A549 (cell line): ENCODE measurements around the gene ACAN. TPM values are rescaled to one million over a fixed set of nuclear protein-coding genes. Genes with fewer than 3 reads are reported as not detected.

Source experiments
- ATAC-seq, 2 experiments: fragments of 200-7000 bp in 1 of 2; fragments of >200 bp in 1 of 2; cut with Nextera tagmentation in 1 of 2; cut with Tn5 transposase in 1 of 2; 3 replicates each; pipeline versions ENCODE4 v1.8.0 to v1.9.1; 2018 to 2020; ENCODE audit warnings: mild to moderate bottlenecking in 1 of 2, moderate library complexity in 1 of 2
- CTCF ChIA-PET: fragments of 300-600 bp; sonication (Branson Sonifier 250); formaldehyde crosslinking; extraction: SDS; loops from one replicate; lab custom pipeline; 2021; ENCODE audit warnings: antibody characterized with exemption, inconsistent platforms; lab: Yijun Ruan, JAX
- POLR2A ChIA-PET: fragments of 350-600 bp; formaldehyde crosslinking; extraction: SDS; loops from one replicate; lab custom pipeline; 2021; ENCODE audit warnings: antibody characterized with exemption, inconsistent platforms; lab: Yijun Ruan, JAX
- DNase-seq, 2 experiments: peaks; one replicate each; pipeline versions ENCODE4 v3.0.0 to v3.0.0-alpha.2; 2011 to 2016; ENCODE audit warnings: low read depth in 1 of 2, low spot score in 1 of 2
- FAIRE-seq: peaks from 2 replicates; lab custom pipeline; 2011; peaks lifted over from hg19 to GRCh38; lab: Jason Lieb, UNC
- H3K27ac ChIP-seq, 2 experiments: fragments of >200 bp; sonication (Bioruptor Twin); formaldehyde crosslinking; 3 replicates each; pipeline ENCODE4 v1.5.1; 2016 to 2017
- H3K4me1 ChIP-seq: fragments of >200 bp; sonication (Bioruptor Twin); formaldehyde crosslinking; 3 replicates; pipeline ENCODE4 v1.6.1; 2016
- H3K4me2 ChIP-seq: fragments of >200 bp; sonication (Bioruptor Twin); formaldehyde crosslinking; 3 replicates; pipeline ENCODE4 v1.6.1; 2016
- H3K4me3 ChIP-seq: fragments of >200 bp; sonication (Bioruptor Twin); formaldehyde crosslinking; 3 replicates; pipeline ENCODE4 v1.5.1; 2016
- H3K9me3 ChIP-seq: fragments of >200 bp; sonication (Bioruptor Twin); formaldehyde crosslinking; 3 replicates; pipeline ENCODE4 v1.6.1; 2016
- ATOH8 ChIP-seq: fragments of 250-450 bp; sonication (Bioruptor Pico); IDR thresholded peaks from 2 replicates; pipeline ENCODE4 v1.5.0; 2020; ENCODE audit warnings: low read depth, mild to moderate bottlenecking, moderate library complexity
- CHD2 ChIP-seq: fragments of 150-350 bp; IDR thresholded peaks from 2 replicates; pipeline ENCODE4 v1.6.1; 2014; ENCODE audit warnings: low read length; ENCODE audit not compliant: partially characterized antibody
- CTCF ChIP-seq: fragments of >200 bp; sonication (Bioruptor Twin); formaldehyde crosslinking; IDR thresholded peaks from 3 replicates; pipeline ENCODE4 v1.5.1; 2016
- EHF ChIP-seq: fragments of 250-450 bp; sonication (Bioruptor Pico); IDR thresholded peaks from 2 replicates; pipeline ENCODE4 v1.5.0; 2020; ENCODE audit warnings: mild to moderate bottlenecking
- FOSL2 ChIP-seq, 2 experiments: fragments of 450-650 bp in 1 of 2; fragments of >200 bp in 1 of 2; sonication (Bioruptor Twin) in 1 of 2; formaldehyde crosslinking; IDR thresholded peaks; 2 replicates each; pipeline versions ENCODE4 v1.5.0 to v1.6.1; 2016 to 2020; ENCODE audit warnings: mild to moderate bottlenecking in 1 of 2, moderate library complexity in 1 of 2
- HDAC2 ChIP-seq: fragments of 200-600 bp; sonication (generic); IDR thresholded peaks from 2 replicates; pipeline ENCODE4 v1.6.1; 2016
- HEYL ChIP-seq: fragments of 250-450 bp; sonication (Bioruptor Pico); IDR thresholded peaks from 2 replicates; pipeline ENCODE4 v1.8.0; 2021; ENCODE audit warnings: mild to moderate bottlenecking, moderate library complexity
- HMGXB4 ChIP-seq: fragments of 250-450 bp; sonication (Bioruptor Pico); IDR thresholded peaks from 2 replicates; pipeline ENCODE4 v1.5.0; 2021; ENCODE audit warnings: mild to moderate bottlenecking, moderate library complexity, borderline replicate concordance
- HOXB5 ChIP-seq: fragments of 250-450 bp; sonication (Bioruptor Pico); IDR thresholded peaks from 2 replicates; pipeline ENCODE4 v1.5.0; 2020; ENCODE audit warnings: mild to moderate bottlenecking, moderate library complexity
- JUN ChIP-seq, 2 experiments: fragments of >200 bp; sonication (Bioruptor Twin); formaldehyde crosslinking; IDR thresholded peaks; 2 replicates in 1 of 2; 3 replicates in 1 of 2; pipeline ENCODE4 v1.6.1; 2016 to 2017
- MAX ChIP-seq: IDR thresholded peaks from 2 replicates; pipeline ENCODE4 v1.6.1; 2012
- MAZ ChIP-seq: fragments of 150-350 bp; IDR thresholded peaks from 2 replicates; pipeline ENCODE4 v1.6.1; 2014; ENCODE audit warnings: antibody characterized with exemption, low read depth, low read length, borderline replicate concordance
- MYC ChIP-seq: IDR thresholded peaks from 2 replicates; pipeline ENCODE4 v1.6.1; 2012; ENCODE audit warnings: mild to moderate bottlenecking, inconsistent platforms, low read length, improper control_type of control experiment, borderline replicate concordance
- NFE2L2 ChIP-seq: fragments of 150-350 bp; conservative IDR thresholded peaks from 2 replicates; pipeline ENCODE4 v1.6.1; 2014; ENCODE audit warnings: low read length
- NR3C1 ChIP-seq: fragments of >200 bp; sonication (Bioruptor Twin); formaldehyde crosslinking; IDR thresholded peaks from 3 replicates; pipeline ENCODE4 v1.6.1; 2017
- POLR2A ChIP-seq: IDR thresholded peaks from 2 replicates; pipeline ENCODE4 v1.6.1; 2012; ENCODE audit warnings: mild to moderate bottlenecking, low read length
- WGBS: methylation state at CpG from one replicate; pipeline ENCODE4 v1.1.6; 2017; ENCODE audit errors: missing lambda C conversion rate; 5-methylcytosine and 5-hydroxymethylcytosine counted together
- polyA plus RNA-seq, 4 experiments: library from polyadenylated mRNA; depleted of rRNA in 3 of 4; stranded (reverse); fragments of >200 nt; fragmentation: RNase III in 1 of 4; extraction: RNeasy Plus Mini Kit Qiagen cat#74134 plus additional on column Dnase treatment in 1 of 4; gene quantifications; 2 replicates in 3 of 4; 3 replicates in 1 of 4; pipeline ENCODE4 v1.2.3, GENCODE V29; 2011 to 2017

ACAN gene
- polyA plus RNA-seq, 2 of the 4 experiments (the other 2 are of a cell fraction), result 0.01 TPM; not detected in 1

GRCh38 chr15:88909956-88910831 is 107.0 kb downstream of the ACAN start (continued):
- no peak for TF ChIP-seq HMGXB4 (CRISPR knock-in tag)
- TF ChIP-seq, all 56 proteins: peak for 0

- DNase-seq, result peak; percentile 53 to 67
- ATAC-seq, result peak; percentile 36 to 51; a peak in 4 of 6 replicates
- WGBS, result 16% methylated on average over 5 of the region's 5 CpGs
- no peak for FAIRE-seq
- ChIA-PET POLR2A (interaction anchor here (1.0 to 3.4 kb wide), 7 partner anchors 17 to 102 kb away, joined by 3 to 40 read pairs (median 5); no protein-coding TSS in a partner anchor), CTCF (interaction anchor here (0.6 to 32.8 kb wide), 16 partner anchors 7 to 332 kb away, joined by 3 to 851 read pairs (median 4); partner anchors contain the start of genes ABHD2, FANCI and HAPLN3)
- Histone ChIP-seq H3K27ac (peak overlapping the region; percentile 73 to 89), H3K4me2 (peak overlapping the region; percentile 88), H3K4me3 (peak overlapping the region; percentile 66), H3K9me3 (no peaks in the 10 kb centered on the region), H3K4me1 (peaks cover 25% of the 10 kb centered on the region)
- no peak for TF ChIP-seq MAX
- TF ChIP-seq POLR2A, result no peak
- TF ChIP-seq HOXB5 (CRISPR knock-in tag), result no peak
- 0 out of 2 replicates have a peak, but pooled peaks have one; percentile 0 for TF ChIP-seq MYC
- TF ChIP-seq NR3C1, result no peak
- no peak for TF ChIP-seq EHF (CRISPR knock-in tag)
- no peak; a peak in 1 of 5 replicates for TF ChIP-seq JUN (IDR thresholded peaks at IDR 0.05)
- no peak for TF ChIP-seq CHD2
- TF ChIP-seq HDAC2, result no peak
- TF ChIP-seq FOSL2 (IDR thresholded peaks at IDR 0.05), result no peak
- TF ChIP-seq FOSL2 (CRISPR knock-in tag; IDR thresholded peaks at IDR 0.05), result 0 out of 2 replicates have a peak, but pooled peaks have one; percentile 28
- TF ChIP-seq MAZ, result no peak
- TF ChIP-seq CTCF, result 0 out of 3 replicates have a peak, but pooled peaks have one; percentile 11
- TF ChIP-seq HEYL (CRISPR knock-in tag), result no peak
- TF ChIP-seq NFE2L2, result no peak
Measured at GRCh38 chr15:88911766-88912118, 108.5 kb downstream of the ACAN start.

GRCh38 chr15:88912500-88912921 is 109.3 kb downstream of the ACAN start:
- Histone ChIP-seq H3K27ac (peak overlapping the region; percentile 73 to 89), H3K9me3 (no peaks in the 10 kb centered on the region), H3K4me2 (peak overlapping the region; percentile 88), H3K4me3 (peak overlapping the region; percentile 66), H3K4me1 (peaks cover 25% of the 10 kb centered on the region)
- no peak for FAIRE-seq
- POLR2A ChIA-PET, result interaction anchor here (0.6 to 3.4 kb wide), 8 partner anchors 8 to 102 kb away, joined by 3 to 40 read pairs (median 4); no protein-coding TSS in a partner anchor
- peak in 1 of 2 experiments; percentile 57 for DNase-seq
- TF ChIP-seq POLR2A (0 out of 2 replicates have a peak, but pooled peaks have one; percentile 1), ATOH8 (CRISPR knock-in tag) (no peak)
- ATAC-seq, result peak; percentile 64 to 69
- 4% methylated on average over 20 of the region's 20 CpGs for WGBS
- CTCF ChIA-PET, result interaction anchor here (0.6 to 32.8 kb wide), 12 partner anchors 7 to 242 kb away, joined by 3 to 851 read pairs (median 4); partner anchors contain the start of genes ABHD2 and HAPLN3
